SK-N-SH treated with all-trans-retinoic acid at 6 μM for 48 hours (cell line): Measurements from ENCODE around the gene ESYT3.

ENCODE experiments used
- BACH2 ChIP-seq: fragments of 250-450 bp; sonication (Bioruptor Pico); IDR thresholded peaks from 2 replicates; pipeline ENCODE4 v1.9.0; 2021; ENCODE audit warnings: mild to moderate bottlenecking, borderline replicate concordance
- ESRRG ChIP-seq: fragments of 250-450 bp; sonication (Bioruptor Pico); IDR thresholded peaks from 2 replicates; pipeline ENCODE4 v1.6.1; 2021; ENCODE audit warnings: mild to moderate bottlenecking
- GLIS3 ChIP-seq: fragments of 250-450 bp; sonication (Bioruptor Pico); IDR thresholded peaks from 2 replicates; pipeline ENCODE4 v1.5.0; 2020; ENCODE audit warnings: mild to moderate bottlenecking, moderate library complexity
- ISL1 ChIP-seq: fragments of 250-450 bp; sonication (Bioruptor Pico); IDR thresholded peaks from 2 replicates; pipeline ENCODE4 v2.1.2; 2022; ENCODE audit warnings: mild to moderate bottlenecking, moderate library complexity
- OSR1 ChIP-seq: fragments of 250-450 bp; sonication (Bioruptor Pico); IDR thresholded peaks from 2 replicates; pipeline ENCODE4 v1.8.0; 2022; ENCODE audit warnings: moderate library complexity, mild to moderate bottlenecking, inconsistent platforms
- PATZ1 ChIP-seq: fragments of 250-450 bp; sonication (Bioruptor Pico); IDR thresholded peaks from 2 replicates; pipeline ENCODE4 v1.8.0; 2020; ENCODE audit warnings: mild to moderate bottlenecking, moderate library complexity, borderline replicate concordance
- PPARA ChIP-seq: fragments of 250-450 bp; sonication (Bioruptor Pico); IDR thresholded peaks from 2 replicates; pipeline ENCODE4 v1.5.0; 2020; ENCODE audit warnings: mild to moderate bottlenecking, borderline replicate concordance
- SNAI2 ChIP-seq: fragments of 250-450 bp; sonication (Bioruptor Pico); IDR thresholded peaks from 2 replicates; pipeline ENCODE4 v1.5.0; 2020; ENCODE audit warnings: mild to moderate bottlenecking, moderate library complexity
- ZFP3 ChIP-seq: fragments of 250-450 bp; sonication (Bioruptor Pico); IDR thresholded peaks from 2 replicates; pipeline ENCODE4 v1.5.0; 2020; ENCODE audit warnings: mild to moderate bottlenecking, moderate library complexity
- ZFP30 ChIP-seq: fragments of 450-650 bp; formaldehyde crosslinking; IDR thresholded peaks from 2 replicates; pipeline ENCODE4 v1.5.0; 2022; ENCODE audit warnings: mild to moderate bottlenecking, moderate library complexity

GRCh38 chr3:138468451-138468850 lies 34.0 kb downstream of the ESYT3 start:
- TF ChIP-seq ESRRG (CRISPR knock-in tag): no peak
- no peak for TF ChIP-seq PATZ1 (CRISPR knock-in tag)
- TF ChIP-seq OSR1: no peak
- TF ChIP-seq BACH2: no peak
- TF ChIP-seq PPARA: no peak
- no peak for TF ChIP-seq SNAI2 (CRISPR knock-in tag)
- TF ChIP-seq GLIS3 (CRISPR knock-in tag): no peak
- TF ChIP-seq ZFP30 (CRISPR knock-in tag): no peak
- no peak for TF ChIP-seq ZFP3 (CRISPR knock-in tag)
- no peak for TF ChIP-seq ISL1
